Activated gamma-delta T cell treated with Interleukin-2 at 50 U/mL for 16 hours (primary cell): ENCODE data around the gene TUBAL3.

ENCODE experiments used
- DNase-seq: peaks from one replicate; pipeline ENCODE4 v3.0.0-alpha.2; 2020

TUBAL3 gene

DNA sequence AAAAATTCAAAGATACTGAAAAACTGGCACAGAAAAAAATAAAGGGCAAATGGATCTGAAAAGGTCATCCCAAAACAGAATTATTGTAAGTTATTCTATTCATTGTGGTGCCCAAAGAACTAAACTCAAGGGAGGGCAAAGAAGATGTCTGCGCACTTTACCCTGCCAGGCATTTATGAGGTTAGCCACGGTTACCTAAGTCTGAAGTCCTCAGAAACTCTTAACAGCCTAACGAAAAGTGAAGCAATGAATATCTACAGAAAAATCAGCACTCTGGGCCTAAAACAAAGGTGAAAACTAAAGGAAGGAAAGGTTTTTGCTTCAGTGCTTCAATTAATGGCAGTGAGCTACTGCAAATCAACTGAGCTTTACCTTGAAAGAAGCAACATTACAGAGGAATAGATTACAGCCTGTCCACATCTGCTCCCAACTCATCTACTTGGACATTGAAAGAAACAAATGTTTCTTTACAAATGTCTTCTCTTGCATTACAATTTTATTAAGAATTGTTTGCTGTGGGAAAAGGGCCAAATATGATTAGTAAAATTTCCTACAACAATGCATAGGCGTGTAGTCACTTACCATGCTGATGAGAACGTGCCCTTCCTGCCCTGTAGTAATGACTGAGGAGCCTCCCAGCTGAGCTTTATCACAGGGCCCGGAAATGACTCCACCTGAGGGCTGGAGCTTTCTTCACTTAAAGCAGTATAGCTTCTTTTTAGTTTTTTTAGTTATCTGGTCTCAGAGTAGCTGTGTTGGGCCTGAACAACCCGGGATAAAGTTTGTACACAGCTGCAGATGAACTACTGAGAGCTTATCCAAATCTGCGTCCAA is at the start of gene TUBAL3:
TSS of gene TUBAL3 (minus strand) at position 621 of the 834 bp plus-strand sequence. CDS start at position 585, 36 bp downstream.
- no peak for DNase-seq

DNA sequence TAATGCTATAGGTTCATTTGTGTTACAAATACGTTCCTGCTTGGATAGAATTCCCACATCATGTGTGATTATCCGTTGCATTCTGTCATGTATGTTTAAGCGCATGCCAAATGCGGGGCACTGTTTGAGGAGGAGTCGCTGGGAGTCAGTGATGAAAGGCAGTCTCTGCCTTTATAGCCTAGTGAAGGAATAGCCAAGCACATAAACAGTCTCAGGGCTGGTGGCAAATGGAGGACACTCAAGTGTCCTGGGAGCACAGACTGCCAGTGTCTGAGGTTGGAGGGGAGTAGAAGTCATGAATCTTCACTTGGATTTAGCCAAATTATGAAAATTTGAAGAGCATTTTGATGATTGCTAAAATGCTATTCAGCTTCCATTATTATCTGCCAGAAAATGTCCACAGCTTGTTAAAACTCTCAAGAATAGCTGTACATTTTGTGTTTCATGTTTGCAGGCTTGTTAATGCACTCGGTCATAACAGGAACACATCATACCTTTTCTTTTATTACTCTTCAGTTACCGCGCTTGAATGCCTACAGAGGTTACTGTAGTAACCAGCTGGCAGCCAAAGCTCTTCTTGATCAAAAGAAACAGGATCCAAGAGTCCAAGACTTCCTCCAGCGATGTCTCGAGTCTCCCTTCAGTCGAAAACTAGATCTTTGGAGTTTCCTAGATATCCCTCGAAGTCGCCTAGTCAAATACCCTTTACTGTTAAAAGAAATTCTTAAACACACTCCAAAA is 49.3 kb upstream of the TUBAL3 start:
- DNase-seq, result no peak

DNA sequence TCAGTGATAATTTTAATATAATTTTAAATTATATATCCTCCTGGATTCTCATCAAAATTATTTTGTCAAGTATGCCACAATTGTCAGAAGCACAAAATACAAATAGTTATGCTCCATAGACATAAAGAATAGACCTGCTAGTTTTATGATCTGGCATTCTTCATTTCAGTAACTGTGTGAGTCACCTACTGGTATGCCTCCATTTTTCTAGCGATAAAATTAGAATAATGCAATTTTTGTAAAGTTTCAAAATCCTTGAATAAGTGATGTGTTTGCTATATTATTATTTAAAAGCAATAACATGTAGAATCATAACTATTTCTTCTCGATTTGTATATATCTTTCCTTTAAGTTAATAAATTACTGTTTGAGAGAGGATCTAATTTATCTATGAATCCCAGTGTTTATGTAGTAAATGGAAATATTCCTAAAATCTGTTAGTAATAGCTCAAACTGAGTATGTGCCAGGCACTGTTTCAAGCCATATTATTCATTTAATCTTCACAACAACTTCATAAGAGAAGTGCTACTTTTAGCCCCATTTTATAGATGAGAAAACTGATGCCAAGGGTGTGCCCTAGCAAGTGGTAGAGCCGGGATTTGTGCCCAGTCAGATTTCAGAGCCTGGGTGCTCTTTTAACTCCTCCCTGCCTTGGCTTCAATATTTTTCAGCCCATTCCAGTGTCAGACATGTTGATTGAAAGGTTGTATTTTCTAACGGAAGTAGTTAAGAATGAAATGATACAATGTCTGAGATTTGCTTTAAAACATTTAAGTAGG is 46.2 kb upstream of the TUBAL3 start:
- DNase-seq, result no peak

DNA sequence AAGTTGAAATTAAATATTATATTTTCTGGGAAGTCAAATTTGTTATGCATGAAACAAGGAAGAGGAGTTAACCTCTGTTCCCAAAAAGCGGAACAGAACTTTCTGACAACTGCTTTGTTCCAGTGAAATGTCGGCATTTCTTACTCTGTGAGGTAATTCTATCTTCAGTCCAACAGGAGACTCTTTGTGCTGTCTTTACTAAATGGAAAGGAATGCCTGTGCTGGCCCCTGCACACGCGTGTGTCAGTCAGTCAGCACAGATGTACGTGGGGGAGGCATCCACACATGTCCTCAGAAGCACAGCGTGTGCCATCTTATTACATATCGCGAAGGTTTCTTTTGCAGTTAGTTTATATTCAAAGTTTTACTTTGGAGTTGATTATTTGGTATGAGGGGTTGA is 45.2 kb upstream of the TUBAL3 start:
- no peak for DNase-seq

DNA sequence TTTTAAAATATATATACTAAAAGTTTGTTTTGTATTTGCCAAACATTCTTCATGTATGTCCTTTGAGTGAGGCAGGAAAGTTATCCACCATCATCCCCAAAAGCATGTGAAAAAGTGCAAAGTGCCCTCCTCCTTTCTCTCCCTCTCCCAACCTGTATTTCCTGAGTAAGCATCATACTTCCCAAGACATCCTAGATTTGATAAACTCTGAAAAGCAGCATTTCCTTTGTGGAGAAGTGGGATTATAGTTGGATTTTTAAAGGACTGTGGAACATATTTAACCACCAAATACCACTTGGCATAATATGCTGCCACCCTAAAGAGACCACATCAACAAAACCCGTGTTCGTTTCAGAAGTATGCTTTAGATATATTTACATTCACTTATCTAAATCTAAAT is 44.6 kb upstream of the TUBAL3 start:
- DNase-seq, result no peak

DNA sequence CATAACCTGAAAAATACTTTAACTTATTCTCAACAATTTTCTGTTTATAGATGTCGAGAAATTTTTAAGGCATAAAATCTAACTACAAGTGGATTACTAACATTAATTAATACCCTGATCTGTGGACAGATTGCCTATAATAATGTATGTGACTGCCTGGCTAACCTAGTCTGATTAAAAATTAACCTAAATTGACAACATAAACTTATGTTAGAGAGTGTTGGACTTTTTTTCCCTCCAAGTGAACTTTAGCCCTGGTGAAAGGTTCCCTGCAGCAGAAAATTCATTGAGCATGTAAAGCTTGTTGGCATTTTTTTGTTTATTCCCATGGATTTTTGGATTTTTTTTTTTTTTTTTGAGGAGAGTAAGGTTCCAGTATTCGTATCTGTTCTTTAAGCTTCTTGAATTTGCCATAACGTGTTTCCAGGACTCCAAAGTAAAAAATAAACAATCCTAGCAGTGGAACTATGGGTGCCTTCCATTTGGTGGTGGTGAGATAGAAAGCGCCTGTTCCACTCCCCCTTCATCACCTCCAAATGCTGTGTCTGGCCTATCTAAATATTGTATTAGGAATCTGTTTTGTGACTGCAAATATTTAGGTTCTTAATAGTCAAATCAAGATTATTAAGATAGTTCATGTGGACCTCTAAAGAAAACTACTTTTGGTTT is 43.8 kb upstream of the TUBAL3 start:
- DNase-seq, result no peak

DNA sequence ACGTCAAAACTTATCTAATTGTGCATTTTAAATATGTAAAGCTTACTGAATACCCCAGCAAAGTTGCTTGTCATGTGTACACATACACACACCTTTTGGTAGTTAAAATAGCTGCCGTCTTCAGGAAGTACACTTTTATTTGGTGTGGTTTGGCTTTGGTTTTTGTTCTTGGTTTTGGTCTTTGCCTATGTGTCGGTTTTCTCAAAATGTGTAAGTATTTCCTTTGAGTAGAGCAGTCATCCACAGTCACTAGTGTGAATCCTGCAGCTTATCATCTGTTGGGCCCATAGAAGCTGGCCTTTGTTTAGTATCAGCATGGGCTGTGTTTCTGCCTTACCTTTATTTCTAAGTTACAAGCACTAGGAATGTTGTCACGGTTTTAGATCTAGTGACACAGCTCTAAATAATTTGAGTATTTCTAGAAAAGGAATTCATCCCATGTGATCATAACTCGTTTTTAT is 43.0 kb upstream of the TUBAL3 start:
- no peak for DNase-seq

DNA sequence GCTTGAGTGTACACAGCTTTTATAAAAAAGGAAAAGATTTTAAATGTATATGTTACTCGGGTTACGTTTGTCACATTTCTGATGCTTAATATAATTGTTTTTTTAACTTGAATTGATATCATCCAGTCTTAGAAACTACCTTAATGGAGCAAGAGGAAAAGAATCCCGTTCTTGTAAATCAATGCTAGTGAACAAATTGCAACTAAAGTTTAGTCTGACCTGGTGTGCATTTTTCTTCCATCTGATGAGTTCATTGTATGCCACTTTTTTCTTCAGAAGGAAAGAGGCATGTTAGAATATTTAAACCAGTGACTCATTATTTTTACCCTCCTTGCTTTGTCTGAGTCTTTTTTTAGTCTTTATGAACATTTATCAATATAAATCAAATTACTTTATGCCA is 42.4 kb upstream of the TUBAL3 start:
- no peak for DNase-seq

DNA sequence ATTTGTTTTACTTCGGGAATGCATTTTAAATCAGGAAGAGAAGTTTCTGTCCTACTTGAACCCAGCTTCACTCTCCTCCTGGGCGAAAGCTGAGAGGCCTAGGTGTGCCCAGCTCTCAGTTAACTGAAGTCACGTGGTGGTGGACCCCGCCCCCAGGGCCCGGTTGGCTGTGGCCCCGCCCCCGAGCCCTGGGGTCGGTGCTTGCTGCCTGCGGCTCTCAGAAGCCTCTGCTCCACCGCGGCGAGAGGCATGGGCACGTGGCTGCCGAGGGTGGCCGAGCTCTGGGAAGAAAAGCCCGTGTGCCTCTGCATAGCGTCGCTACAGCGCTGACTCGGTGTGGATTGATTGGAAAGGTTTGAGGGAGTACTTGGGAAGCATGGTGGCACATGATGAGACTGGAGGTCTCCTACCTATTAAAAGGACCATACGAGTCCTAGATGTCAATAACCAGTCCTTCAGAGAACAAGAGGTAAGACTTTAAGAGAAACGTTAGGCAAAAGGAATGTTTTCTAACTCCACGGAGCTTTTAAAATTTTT is 41.8 kb upstream of the TUBAL3 start:
- peak; percentile 56 for DNase-seq

DNA sequence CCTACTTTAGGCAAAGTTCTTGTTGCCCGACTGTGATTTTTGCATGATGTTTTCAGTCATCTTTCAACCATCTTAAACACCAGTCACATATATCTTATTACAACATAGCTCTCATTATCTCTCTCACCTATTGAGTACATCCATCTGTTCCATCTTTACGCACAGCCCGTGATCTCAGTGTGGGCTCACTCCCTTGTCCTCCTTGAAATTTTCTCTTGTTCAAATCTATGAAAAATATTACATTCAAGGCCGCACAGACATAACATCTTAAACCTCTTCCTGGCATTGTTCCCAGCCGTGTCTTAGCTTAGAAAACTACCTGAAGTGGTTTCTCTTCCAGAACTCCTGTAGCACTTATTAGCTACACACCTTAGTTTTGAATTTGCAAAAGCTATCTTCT is 40.4 kb upstream of the TUBAL3 start:
- DNase-seq, result no peak

DNA sequence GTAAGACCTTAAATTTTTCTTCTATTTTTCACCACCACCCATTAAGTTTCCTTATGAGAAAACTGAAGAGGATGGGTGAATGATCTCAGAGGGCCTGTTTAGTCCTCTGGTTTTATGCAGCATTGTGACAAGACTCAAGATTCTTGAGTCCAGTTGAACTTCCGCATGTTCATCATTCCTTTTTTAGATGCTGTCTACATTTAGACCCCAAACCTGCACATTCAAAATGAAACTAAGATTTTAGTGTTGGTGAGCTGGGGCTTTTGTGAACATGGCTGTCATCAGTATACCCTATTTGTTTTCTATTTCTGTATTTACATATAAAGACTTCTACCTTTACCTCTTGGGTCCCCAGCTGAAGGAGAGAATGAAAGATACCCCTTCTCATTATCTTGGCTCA is 38.8 kb upstream of the TUBAL3 start:
- no peak for DNase-seq

DNA sequence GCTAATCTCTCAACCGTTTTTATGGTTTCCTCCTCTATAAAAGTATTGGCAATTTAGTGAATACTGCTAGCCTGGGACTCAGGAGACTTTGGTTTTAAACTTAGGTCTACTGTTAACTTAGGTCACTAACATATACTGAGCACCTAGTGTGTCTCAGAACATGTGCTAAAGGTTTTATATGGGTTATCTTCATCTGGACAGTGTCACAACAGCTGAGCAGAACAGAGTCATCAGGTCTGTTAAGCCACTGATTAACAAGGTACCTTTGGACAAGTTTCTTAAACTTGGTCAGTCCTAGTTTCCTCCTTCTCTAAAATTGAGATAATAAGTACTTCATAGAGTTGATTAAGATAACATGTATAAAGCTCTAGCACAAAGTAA is 38.4 kb upstream of the TUBAL3 start:
- no peak for DNase-seq

DNA sequence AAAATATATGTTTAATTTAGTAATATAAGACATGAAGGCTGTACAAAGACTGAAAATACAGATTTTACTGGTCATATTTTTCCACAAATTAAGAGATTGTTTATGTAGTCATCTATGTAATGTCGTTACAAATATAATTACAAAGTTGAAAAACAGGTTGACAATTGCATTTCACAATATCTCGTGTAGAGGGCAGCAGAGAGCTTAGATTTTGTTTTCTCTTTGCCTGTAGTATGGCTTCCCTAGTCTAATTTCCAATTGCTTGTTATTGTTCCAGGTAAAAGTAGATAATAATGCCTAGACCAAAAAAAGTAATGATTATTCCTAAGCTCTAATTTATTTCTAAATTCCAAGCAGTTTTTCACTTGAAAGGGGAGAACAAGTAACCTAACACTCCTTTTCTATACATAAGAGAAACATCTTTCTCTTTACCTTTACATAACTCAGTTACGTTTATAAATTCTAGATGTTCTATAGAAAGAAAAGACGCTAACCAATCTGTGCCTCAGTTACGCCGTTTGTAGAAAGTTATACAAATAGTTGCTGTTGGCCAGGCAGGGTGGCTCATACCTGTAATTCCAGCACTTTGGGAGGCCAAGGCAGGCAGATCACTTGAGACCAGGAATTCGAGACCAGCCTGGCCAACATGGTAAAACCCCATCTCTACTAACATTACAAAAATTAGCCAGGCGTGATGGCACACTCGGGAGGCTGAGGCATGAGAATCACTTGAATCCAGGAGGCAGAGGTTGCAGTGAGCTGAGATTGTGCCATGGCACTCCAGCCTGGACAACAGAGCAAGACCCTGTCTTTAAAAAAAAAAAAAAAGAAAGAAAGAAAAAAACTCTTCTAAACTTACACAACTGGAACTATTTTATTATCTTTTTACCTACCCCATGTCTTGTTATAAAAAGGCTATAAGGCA is 37.7 kb upstream of the TUBAL3 start:
- peak; percentile 26 for DNase-seq

DNA sequence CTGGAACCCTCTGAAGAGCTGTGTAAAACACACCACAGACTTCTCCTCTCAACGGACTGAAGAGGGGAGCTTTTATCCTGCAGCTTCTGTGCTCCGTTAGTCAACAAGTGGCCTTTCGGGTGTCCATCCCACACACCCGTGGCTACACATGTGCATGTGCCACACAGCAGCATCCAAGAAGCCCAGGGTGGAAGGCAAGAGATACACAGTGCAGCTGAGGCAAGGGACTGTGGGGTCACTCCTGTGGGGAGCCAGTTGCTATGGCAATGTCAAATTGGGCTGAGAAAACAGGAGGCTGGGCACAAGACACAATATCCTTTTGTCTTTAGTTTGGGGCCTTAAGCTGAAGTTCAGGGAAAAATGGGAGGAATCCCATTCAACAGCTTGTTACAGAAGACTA is 36.5 kb upstream of the TUBAL3 start:
- no peak for DNase-seq

DNA sequence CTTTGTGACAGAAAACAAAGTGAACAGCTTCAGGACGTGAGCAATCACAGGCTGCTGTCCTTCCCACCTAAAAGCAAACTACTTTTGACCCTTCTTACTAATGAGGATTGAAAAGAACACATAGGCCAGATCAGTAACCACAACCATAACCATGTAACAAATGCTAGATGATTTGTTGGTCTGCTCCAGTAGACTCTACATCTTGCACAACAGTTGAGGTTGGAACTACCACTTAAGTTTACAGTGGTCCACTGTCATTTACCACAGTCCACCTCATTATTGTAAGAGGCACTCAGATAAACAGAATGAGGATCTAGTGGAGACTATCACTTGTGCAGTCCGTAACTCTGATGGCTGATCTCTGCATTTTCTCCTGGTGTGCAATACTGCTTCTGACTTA is 35.6 kb upstream of the TUBAL3 start:
- no peak for DNase-seq

DNA sequence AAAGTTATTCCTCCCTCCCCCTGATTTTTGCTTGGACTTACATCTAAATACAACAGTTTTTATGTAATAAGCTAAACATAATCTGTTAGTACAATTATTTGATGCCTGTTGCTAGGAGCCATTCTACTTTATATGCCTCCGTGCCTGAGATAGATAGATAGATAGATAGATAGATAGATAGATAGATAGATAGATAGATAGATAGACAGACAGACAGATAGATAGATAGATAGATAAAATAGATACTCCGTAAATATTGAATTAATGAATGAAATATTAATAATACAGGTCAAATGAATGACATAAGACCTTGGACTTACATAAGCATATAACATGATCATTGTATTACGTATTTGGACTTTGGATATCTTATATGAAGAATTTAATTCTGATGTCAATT is 30.7 kb upstream of the TUBAL3 start:
- DNase-seq, result no peak

DNA sequence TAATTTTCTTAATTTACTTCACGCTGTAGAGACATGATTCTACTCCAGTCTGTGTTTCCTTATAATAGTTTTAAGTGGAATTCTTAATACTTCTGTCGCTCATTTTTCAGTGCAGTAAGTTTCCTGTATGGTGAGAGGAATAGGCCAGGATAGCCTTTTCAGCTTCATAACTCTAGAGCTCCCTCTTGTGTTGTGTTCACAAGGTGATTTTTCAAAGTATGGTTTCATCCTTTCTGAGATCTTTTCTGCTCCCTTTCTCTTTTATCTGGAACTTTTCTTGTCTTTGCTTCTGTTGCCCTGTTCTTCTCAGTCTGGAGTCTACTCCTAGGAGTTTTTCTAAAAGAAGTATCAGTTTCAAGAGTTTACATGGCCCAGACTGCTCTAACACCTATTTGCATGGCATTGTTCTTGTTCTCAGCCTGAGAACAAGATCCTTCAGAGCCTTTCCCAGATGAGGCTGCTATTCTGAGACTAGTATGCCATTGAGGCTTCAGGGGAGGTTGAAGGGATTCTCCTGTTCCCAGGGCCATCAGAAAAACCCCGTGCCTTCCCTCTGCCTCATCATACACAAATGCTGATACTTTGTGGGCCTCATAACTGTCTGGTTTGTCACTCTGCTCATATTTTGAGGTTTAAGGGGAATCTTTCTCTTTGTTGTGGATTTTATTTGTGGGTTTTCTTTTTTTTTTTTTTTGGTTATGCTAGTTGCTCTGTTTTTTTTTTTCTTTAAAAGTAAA is 29.6 kb upstream of the TUBAL3 start:
- DNase-seq, result no peak

DNA sequence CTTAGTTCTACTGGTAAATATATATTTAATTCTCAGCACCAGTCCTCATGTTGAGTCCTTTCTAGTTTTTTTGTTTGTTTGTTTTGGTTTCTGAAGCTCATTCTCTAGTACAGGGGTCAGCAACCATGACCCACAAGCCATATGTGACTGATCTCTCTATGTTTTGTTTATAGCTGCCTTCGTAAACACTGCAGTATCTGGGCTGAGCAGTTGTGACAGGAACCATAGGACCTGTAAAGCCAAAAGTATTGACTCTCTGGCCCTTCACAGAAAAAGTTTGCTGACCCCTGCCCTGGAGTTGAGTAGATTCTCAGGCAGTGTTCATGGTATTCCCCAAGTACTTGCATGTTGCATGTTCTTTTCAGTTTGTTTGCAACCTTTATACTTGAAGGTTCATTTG is 28.6 kb upstream of the TUBAL3 start:
- no peak for DNase-seq

DNA sequence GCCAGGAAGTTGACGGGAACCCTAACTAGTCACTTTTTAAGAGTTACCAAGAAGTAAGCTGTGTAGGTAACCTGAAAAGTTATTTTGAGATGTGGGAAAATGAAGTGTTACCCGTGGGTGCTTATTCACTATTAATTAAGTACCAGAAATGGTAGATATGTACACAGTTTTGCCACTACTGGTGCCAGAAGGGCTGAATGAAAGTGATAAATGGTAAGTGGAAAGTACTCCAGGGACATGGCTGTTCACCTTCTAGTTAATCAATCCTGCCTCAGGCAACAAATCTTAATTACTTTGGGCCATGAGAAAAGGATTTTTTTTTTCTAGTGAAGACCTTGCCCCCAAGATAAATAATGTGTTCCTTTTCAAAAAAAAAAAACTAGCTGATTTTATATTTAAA is 23.5 kb upstream of the TUBAL3 start:
- DNase-seq, result no peak

DNA sequence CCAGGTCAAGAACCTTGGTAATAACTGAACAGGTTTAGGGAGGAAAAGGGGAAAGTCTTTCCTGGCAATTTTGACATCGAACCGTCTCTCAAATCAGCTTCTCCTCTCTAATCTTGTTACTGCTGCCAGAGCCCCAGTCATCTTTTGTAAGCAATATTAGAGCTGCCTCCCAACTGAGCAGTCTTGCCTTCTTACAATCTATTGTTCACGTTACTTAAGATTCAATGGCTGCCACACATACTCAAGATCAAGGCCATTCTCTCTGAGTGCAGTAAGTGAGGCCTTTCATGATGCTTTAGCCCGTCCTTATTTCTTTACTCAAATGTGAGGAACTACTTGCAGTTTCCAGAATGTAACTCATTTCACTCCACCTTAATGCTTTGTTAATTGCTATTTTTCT is 20.1 kb upstream of the TUBAL3 start:
- DNase-seq, result no peak

DNA sequence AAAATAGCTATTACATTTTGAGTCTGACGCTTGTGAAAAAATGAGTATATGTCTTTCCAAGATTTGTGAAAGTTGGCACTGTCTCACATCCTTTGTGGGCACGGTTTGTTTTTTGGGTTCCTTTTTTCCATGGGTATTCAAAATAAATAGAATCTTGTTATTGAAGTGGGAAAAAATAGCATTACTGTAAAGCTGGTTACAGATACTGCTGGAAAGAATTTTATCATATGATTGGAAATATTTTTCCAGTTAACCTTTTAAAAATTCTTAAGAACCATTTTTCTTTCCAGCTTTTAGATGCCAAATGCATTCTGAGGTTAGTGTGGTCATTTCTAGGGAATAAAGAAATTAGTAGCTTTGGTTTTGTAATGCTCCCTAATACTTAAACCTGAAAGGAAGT is 19.1 kb upstream of the TUBAL3 start:
- no peak for DNase-seq
